ENCODE data around the gene CLEC2A.

CLEC2A gene

GRCh38 chr12:9931245-9931644 is 925 bp downstream of the CLEC2A start:
- no peak for DNase-seq

DNA sequence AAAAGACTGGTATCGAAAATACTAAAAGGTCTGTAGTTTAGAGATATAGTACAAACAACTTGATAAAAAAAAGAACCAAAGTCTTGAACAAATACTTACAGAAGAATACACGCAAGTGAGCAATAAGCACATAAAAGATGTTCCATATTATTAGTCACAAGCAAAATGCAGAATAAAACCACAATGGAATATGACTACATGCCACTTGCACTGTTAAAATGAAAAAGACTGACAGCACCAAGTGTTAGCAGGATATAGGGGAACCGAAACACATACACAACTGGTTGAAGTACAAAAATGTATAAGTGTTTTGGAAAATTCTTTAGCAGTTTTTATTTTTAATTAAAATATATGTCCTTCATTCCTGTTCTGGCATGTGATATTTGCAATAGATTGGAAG is 3.6 kb downstream of the CLEC2A start:
- DNase-seq: no peak

DNA sequence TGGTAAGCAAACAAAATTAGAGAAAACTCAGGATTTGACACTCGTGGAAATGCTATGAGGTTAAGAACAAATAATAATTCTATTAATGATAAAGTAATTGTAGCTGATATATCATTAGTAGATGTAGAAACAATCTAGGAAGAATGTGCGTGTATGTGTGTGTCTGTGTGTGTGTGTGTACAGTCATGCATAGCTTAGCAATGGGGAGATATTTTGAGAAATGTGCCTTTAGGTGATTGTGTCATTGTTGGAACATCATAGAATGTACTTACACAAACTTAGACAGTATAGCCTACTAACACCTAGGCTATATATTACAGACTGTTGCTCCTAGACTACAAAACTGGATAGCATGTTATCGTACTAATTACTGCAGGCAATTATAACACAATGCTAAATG is 5.3 kb downstream of the CLEC2A start:
- DNase-seq: no peak

- peak in 1 of 2 experiments; percentile 13 for DNase-seq
Observed at GRCh38 chr12:9925705-9926393, 6.3 kb downstream of the CLEC2A start.

- DNase-seq: no peak
Observed at GRCh38 chr12:9922429-9922828, 9.7 kb downstream of the CLEC2A start.

- no peak for DNase-seq
Observed at GRCh38 chr12:9920451-9920850, 11.7 kb downstream of the CLEC2A start.

- DNase-seq: no peak
Observed at GRCh38 chr12:9919443-9919842, 12.7 kb downstream of the CLEC2A start.

DNA sequence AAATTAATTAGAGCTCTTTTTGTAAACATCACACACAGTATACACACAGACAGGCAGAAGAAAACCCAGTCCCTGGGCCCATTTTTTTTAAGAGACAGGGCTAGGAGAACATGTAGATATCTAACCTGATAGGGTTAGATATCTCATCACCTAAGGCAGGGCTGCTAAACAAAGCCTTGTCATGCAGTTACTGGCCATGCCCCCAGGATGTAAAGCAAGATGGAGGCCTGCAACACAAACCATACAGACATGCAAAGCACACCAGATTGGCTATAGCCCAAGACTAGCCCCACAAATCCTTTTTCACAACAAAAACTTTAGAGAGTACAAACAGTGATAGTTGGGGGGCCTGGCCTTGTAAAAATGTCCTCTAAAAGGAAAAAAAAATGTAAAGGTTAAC is 20.5 kb downstream of the CLEC2A start:
- DNase-seq: no peak

DNA sequence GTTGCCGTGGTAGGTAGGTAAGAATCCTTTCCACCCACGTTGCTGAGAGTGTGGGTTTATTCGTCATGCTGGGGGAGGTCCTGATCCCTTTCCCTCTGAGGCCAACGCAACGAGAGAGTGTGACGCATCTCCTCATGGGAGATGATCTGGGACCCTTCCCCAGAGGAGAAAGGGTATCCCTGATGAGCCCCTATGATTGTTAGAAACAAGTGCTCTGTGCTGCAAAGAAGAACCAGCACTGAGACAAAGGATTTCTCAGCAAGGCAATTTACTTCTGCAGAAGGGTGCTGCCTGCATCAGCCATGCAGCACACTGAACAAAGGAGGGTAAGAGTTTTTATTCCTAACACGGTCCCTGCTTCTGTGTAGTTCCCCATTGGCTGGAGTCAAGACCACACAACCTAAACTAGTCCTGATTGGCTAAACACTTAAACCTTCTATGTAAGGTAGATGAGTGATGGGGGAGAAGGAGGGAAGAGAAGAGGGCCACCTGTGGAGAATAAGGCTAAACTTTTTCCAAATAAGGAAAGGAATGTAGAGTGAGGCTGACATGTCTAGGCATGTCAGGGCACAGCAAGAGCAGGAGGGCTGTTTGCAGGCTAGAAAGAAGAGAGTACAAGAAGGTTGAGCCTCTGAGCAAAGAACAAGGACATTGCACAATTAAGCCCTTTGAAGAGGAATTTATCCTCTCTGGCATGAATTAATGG is 21.3 kb downstream of the CLEC2A start:
- DNase-seq: no peak

GRCh38 chr12:9909724-9910123 is 22.4 kb downstream of the CLEC2A start:
- no peak for DNase-seq

DNA sequence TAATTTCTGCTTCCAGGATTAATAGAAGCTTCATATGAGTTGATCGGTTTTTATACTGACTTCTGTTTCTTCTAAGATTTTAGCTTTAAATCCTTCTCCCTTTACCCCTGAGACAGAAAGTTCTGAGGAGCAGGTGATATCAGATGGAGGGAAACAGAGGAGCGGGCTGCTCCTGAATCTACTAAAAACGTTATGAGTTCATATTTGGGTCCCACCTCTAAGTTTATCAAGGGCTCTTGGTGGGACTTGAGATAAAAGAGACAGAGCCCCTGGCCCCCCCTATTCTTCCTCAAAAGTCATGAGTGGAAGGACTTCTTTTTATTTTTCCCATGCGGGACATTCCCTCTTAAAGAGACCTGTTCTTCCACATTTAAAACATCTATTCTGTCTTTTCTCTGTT is 23.8 kb downstream of the CLEC2A start:
- DNase-seq: no peak

DNA sequence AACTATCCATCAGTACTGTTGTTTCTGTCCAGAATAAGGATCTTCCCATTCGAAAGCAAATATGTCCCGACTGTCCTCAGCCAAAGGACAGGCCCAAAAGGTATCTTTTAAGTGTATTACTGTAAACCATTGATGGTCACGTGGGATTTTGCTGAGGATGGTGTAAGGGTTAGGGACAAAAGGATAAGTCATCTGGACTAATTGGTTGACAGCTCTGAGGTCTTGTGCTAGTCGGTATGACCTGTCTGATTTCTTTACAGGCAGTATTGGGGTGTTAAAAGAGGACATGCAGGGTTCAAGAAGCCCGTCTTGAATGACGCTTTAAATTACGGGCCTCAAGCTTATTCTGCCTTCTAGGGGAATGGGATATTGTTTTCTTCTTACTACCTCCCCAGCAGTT is 24.4 kb downstream of the CLEC2A start:
- DNase-seq: no peak

- DNase-seq: no peak
Observed at GRCh38 chr12:9906873-9907272, 25.3 kb downstream of the CLEC2A start.

GRCh38 chr12:9902539-9903228 is 29.5 kb downstream of the CLEC2A start:
- no peak for DNase-seq

- no peak for DNase-seq
Observed at GRCh38 chr12:9900930-9901329, 31.2 kb downstream of the CLEC2A start.

GRCh38 chr12:9899209-9899608 is 33.0 kb downstream of the CLEC2A start:
- DNase-seq: no peak

- no peak for DNase-seq
Observed at GRCh38 chr12:9897535-9897934, 34.6 kb downstream of the CLEC2A start.

- DNase-seq: no peak
Observed at GRCh38 chr12:9895215-9895971, 36.8 kb downstream of the CLEC2A start.

- DNase-seq: no peak
Observed at GRCh38 chr12:9888665-9889273, 43.4 kb downstream of the CLEC2A start.

DNA sequence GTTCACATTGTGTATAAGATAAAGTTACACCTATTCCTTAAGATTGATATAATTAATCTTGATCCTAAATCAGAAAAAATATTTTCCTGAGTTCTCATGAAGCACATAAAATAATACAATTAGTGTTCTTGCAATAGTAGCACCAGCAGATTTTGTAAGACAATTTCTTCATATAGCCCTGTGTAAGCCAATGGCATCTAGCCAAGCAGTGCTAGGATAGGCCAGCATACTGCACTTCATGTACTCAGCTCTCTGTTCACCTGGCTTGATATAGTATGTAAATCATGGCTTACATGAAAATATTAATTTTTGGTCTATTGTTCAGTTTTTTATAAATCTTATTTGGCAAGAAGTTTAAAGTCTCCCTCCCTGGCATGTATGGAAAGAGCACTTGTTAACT is 49.0 kb downstream of the CLEC2A start:
- no peak for DNase-seq

- no peak for DNase-seq
Observed at GRCh38 chr12:9881988-9882387, 50.2 kb downstream of the CLEC2A start.

- no peak for DNase-seq
Observed at GRCh38 chr12:9881246-9881645, 50.9 kb downstream of the CLEC2A start, which contains the start of gene KLRF2. Gene KLRF2 (plus strand): TSS chr12:9881489. CDS start chr12:9881596, 107 bp downstream.
